HepG2 (cell line): ENCODE results near the gene CCSER1. TPM values are rescaled to one million over a fixed set of nuclear protein-coding genes. Genes with fewer than 3 reads are reported as not detected.
"Not testable (repeated sequence)": the region's sequence is repeated elsewhere in the genome, so short reads cannot be mapped to it uniquely, and the experiment has no call there.

ENCODE experiments used
- ATAC-seq: fragments of 200-7000 bp; cut with Tn5 transposase; 3 replicates; pipeline ENCODE4 v1.9.1; 2020; ENCODE audit warnings: mild to moderate bottlenecking, moderate library complexity
- BruUV-seq: library from RNA; stranded (reverse); fragments of 400-500 nt; replicated peaks from 2 replicates; lab custom pipeline; 2021; lab: Mats Ljungman, UMichigan
- CTCF ChIA-PET: fragments of 300-600 bp; formaldehyde crosslinking; extraction: SDS; loops from one replicate; lab custom pipeline; 2021; ENCODE audit warnings: low total read pairs, inconsistent platforms, low intra/inter-chr PET ratio; lab: Yijun Ruan, JAX
- POLR2A ChIA-PET: fragments of 350-600 bp; sonication (Branson Sonifier 250); formaldehyde crosslinking; loops from one replicate; lab custom pipeline; 2020; ENCODE audit warnings: antibody characterized with exemption, inconsistent platforms; lab: Yijun Ruan, JAX
- DNase-seq: peaks from one replicate; pipeline ENCODE4 v3.0.0-alpha.2; 2015; ENCODE audit warnings: low spot score
- FAIRE-seq: peaks from 3 replicates; lab custom pipeline; 2011; peaks lifted over from hg19 to GRCh38; lab: Jason Lieb, UNC
- H2AFZ ChIP-seq: one replicate; pipeline ENCODE4 v1.6.1; 2011; ENCODE audit warnings: low read length, inconsistent platforms
- H3K27ac ChIP-seq: fragments of 300-600 bp; 3 replicates; pipeline ENCODE4 v1.8.0; 2011; ENCODE audit warnings: mixed run types, mild to moderate bottlenecking, mixed read lengths, low read length, inconsistent platforms; ENCODE audit not compliant: insufficient read depth; ENCODE audit errors: extremely low read length
- H3K27me3 ChIP-seq, 2 experiments: fragments of 200-600 bp in 1 of 2; 2 replicates in 1 of 2; 3 replicates in 1 of 2; pipeline versions ENCODE4 v1.6.0 to v1.8.0; 2011; ENCODE audit warnings: low read length in 2 of 2, mild to moderate bottlenecking in 2 of 2, moderate library complexity in 2 of 2, inconsistent platforms in 1 of 2; ENCODE audit not compliant: insufficient read depth in 2 of 2, control insufficient read depth in 1 of 2
- H3K36me3 ChIP-seq, 2 experiments: fragments of 200-600 bp in 1 of 2; replicated peaks in 1 of 2; 2 replicates in 1 of 2; 3 replicates in 1 of 2; pipeline versions ENCODE4 v1.5.1 to v1.8.0; 2011; ENCODE audit warnings: low read length in 2 of 2, inconsistent platforms in 1 of 2; ENCODE audit not compliant: insufficient read depth in 2 of 2, control insufficient read depth in 1 of 2
- H3K4me1 ChIP-seq: 2 replicates; pipeline ENCODE4 v1.5.1; 2012; ENCODE audit warnings: low read length, inconsistent platforms; ENCODE audit not compliant: insufficient read depth
- H3K4me2 ChIP-seq: 2 replicates; pipeline ENCODE4 v1.6.0; 2011; ENCODE audit warnings: low read depth, low read length, inconsistent platforms
- H3K4me3 ChIP-seq, 3 experiments: fragments of 200-600 bp in 1 of 3; sonication (generic), shearing (Covaris generic) in 1 of 3; replicated peaks in 1 of 3; 2 replicates each; pipeline ENCODE4 v1.5.1; 2011 to 2016; ENCODE audit warnings: low read length in 3 of 3, inconsistent platforms in 2 of 3, low read depth in 2 of 3, mild to moderate bottlenecking in 2 of 3, control low read depth in 1 of 3, mixed read lengths in 1 of 3; ENCODE audit not compliant: insufficient read depth in 1 of 3
- H3K79me2 ChIP-seq: one replicate; pipeline ENCODE4 v1.6.1; 2011; ENCODE audit warnings: low read length, inconsistent platforms; ENCODE audit not compliant: insufficient read depth
- H3K9ac ChIP-seq: 2 replicates; pipeline ENCODE4 v1.6.0; 2011; ENCODE audit warnings: mild to moderate bottlenecking, low read depth, low read length, inconsistent platforms; ENCODE audit not compliant: insufficient read depth
- H3K9me3 ChIP-seq: 2 replicates; pipeline ENCODE4 v1.5.1; 2012; ENCODE audit warnings: mild to moderate bottlenecking, low read length
- H4K20me1 ChIP-seq: 2 replicates; pipeline ENCODE4 v1.6.0; 2011; ENCODE audit warnings: inconsistent platforms, mild to moderate bottlenecking, low read length, moderate library complexity; ENCODE audit not compliant: insufficient read depth
- SIN3A ChIP-seq: IDR thresholded peaks from 2 replicates; pipeline ENCODE4 v1.6.1; 2011; ENCODE audit warnings: low read depth, mild to moderate bottlenecking, control low read depth, low read length, borderline replicate concordance
- SNAI1 ChIP-seq: sonication (generic); formaldehyde crosslinking; IDR thresholded peaks from 2 replicates; pipeline ENCODE4 v1.5.0; 2020; ENCODE audit warnings: mild to moderate bottlenecking, missing genetic modification reagents, borderline replicate concordance
- WGBS: methylation state at CpG from one replicate; pipeline ENCODE4 v1.1.6; 2017; ENCODE audit warnings: low lambda C conversion rate; 5-methylcytosine and 5-hydroxymethylcytosine counted together
- in situ Hi-C: cut with HindIII; loops from 2 replicates; pipeline ENCODE4 v1.10.0; 2017; ENCODE audit warnings: low pct_unique_long_range_greater_than_20kb; ENCODE audit not compliant: extremely low pct_ligation_motif_present
- intact Hi-C: fragments of 100-400 bp; cut with micrococcal nuclease; formaldehyde crosslinking; loops from one replicate; pipeline ENCODE4 v1.10.0; 2022; ENCODE audit not compliant: unreplicated experiment
- polyA plus RNA-seq, 8 experiments: library from polyadenylated mRNA; depleted of rRNA in 3 of 8; stranded (reverse) in 7 of 8; unstranded in 1 of 8; fragments of >200 nt; fragmentation: Illumina TruSeq in 4 of 8; extraction: Trizol in 4 of 8; gene quantifications; 2 replicates each; pipeline versions ENCODE4 v1.2.1 to v1.2.3, GENCODE V29; 2011 to 2016; ENCODE audit warnings: low read depth in 4 of 8, missing spikeins in 1 of 8, mixed read lengths in 1 of 8; ENCODE audit not compliant: insufficient read depth in 1 of 8
- total RNA-seq, 5 experiments: library from RNA; depleted of rRNA; stranded (reverse); fragments of >200 nt; fragmentation: Illumina TruSeq; extraction: Trizol; gene quantifications; 2 replicates each; pipeline ENCODE4 v1.2.3, GENCODE V29; 2016; ENCODE audit warnings: low read depth in 1 of 5
- TF ChIP-seq, protein P1 (sequence below): sonication (generic); formaldehyde crosslinking; IDR thresholded peaks from 2 replicates; pipeline ENCODE4 v1.8.0; 2022; ENCODE audit warnings: low read depth, missing genetic modification reagents

Gene CCSER1
- total and polyA plus RNA-seq, 2 of the 13 experiments (the other 11 are each of a cell fraction or from before 2014, with no cell fraction given), result not detected

DNA sequence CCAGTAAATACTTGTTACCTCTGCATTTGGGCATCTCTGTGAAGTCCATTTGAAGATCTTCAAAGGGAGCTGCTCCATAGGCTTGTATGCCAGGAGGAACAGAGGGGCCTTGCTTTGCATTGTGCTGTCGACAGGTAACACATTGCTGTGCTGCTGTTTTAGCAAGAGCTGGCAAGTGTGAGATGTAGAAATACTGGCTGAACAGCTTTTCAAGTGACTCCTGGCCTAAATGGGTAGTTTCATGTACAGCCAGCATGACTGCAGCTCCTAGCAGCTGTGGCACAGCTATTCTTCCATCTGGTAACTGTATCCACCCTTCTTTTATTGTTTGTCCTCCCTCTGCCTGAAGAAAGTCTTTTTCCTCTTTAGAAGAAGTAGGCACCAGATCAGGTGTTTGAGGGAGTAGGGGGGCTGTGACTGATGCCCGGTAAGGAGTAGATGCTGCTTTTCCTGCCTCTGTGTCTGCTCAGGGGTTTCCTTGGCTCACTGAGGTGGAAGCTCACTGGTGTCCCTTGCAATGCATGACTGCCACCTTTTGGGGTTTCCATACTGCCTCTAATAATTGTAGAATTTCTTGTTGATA is 965.3 kb downstream of the CCSER1 start:
- ChIA-PET POLR2A (no interaction called here), CTCF (no interaction called here)
- H3K27ac ChIP-seq, result no peak overlapping the region
- no peaks in the 10 kb centered on the region; a peak in 1 of 5 replicates for H3K27me3 ChIP-seq
- no peaks in the 10 kb centered on the region for H3K4me1 ChIP-seq
- no peak for TF ChIP-seq SIN3A
- TF ChIP-seq, protein P1, sequence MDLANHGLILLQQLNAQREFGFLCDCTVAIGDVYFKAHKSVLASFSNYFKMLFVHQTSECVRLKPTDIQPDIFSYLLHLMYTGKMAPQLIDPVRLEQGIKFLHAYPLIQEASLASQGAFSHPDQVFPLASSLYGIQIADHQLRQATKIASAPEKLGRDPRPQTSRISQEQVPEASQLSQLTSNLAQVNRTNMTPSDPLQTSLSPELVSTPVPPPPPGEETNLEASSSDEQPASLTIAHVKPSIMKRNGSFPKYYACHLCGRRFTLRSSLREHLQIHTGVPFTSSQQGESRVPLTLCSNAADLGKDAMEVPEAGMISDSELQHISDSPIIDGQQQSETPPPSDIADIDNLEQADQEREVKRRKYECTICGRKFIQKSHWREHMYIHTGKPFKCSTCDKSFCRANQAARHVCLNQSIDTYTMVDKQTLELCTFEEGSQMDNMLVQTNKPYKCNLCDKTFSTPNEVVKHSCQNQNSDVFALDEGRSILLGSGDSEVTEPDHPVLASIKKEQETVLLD (CRISPR knock-in tag), result no peak
- TF ChIP-seq SNAI1 (CRISPR knock-in tag), result no peak
- TF ChIP-seq, all 625 proteins: peak for 0
- no peak overlapping the region for H3K4me3 ChIP-seq
- ATAC-seq (no peak), FAIRE-seq (no peak), DNase-seq (no peak)
- no peaks in the 10 kb centered on the region for H4K20me1 ChIP-seq
- no peak overlapping the region for H3K9ac ChIP-seq
- 23% methylated on average over 2 of the region's 2 CpGs for WGBS
- no TSS peak for BruUV-seq
- no peak overlapping the region for H2AFZ ChIP-seq
- H3K79me2 ChIP-seq, result no peaks in the 10 kb centered on the region
- no peaks in the 10 kb centered on the region for H3K9me3 ChIP-seq
- no peaks in the 10 kb centered on the region for H3K36me3 ChIP-seq
- no peak overlapping the region for H3K4me2 ChIP-seq
- intact Hi-C loops (no loop called here), in situ Hi-C loops (no loop called here)

DNA sequence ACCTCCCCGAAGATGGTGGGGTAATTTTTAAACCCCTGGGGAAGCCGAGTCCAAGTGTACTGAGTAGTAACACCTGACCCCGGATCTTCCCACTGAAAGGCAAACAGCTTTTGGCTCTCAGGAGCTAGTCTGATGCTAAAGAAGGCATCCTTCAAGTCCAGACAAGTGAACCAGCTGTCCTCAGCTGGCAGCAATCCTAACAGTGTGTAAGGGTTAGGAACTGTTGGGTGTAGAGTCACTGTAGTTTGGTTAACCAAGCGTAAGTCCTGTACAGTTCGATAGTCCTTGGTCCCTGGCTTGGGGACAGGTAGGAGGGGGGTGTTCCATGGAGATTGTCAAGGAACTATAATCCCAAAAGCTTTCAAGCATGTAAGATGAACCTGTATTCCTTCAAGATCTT is 967.0 kb downstream of the CCSER1 start:
- H3K4me2 ChIP-seq, BruUV-seq, H3K27ac ChIP-seq, H3K4me1 ChIP-seq, DNase-seq, FAIRE-seq, H3K36me3 ChIP-seq, H3K9ac ChIP-seq, intact Hi-C loops, in situ Hi-C loops, CTCF ChIA-PET, H3K27me3 ChIP-seq, H4K20me1 ChIP-seq, ATAC-seq, H3K9me3 ChIP-seq, H3K4me3 ChIP-seq, H3K79me2 ChIP-seq, H2AFZ ChIP-seq: not testable (repeated sequence)
- POLR2A ChIA-PET, result interaction anchor here (0.6 kb wide), 1 partner anchor 73 kb away, joined by 4 read pairs; no protein-coding TSS in a partner anchor
- 85% methylated on average over 2 of the region's 5 CpGs for WGBS
